CD8-positive, alpha-beta memory T cell (primary cell): Measurements from ENCODE around the gene SLC23A2. TPM values are rescaled to one million over a fixed set of nuclear protein-coding genes. Genes with fewer than 3 reads are reported as not detected.
A peak's percentile ranks its signal among the peaks of the same experiment; 100 is the strongest.

Source experiments
- CTCF ChIA-PET: fragments of 350-600 bp; sonication (Branson Sonifier 250); formaldehyde crosslinking; loops from one replicate; lab custom pipeline; 2021; ENCODE audit warnings: antibody characterized with exemption; lab: Charles Lee
- POLR2A ChIA-PET: fragments of 350-600 bp; sonication (Branson Sonifier 250); formaldehyde crosslinking; loops from one replicate; lab custom pipeline; 2021; ENCODE audit warnings: antibody characterized with exemption; lab: Charles Lee
- DNase-seq, 5 donors: peaks; one replicate each; pipeline versions ENCODE4 v3.0.0 to v3.0.0-alpha.2; 2020 to 2022; ENCODE audit warnings: mixed read lengths in 1 of 5
- H3K27ac ChIP-seq: one replicate; pipeline ENCODE4 v1.7.0; 2013; ENCODE audit warnings: low read depth, mild to moderate bottlenecking, low read length, moderate library complexity
- H3K27me3 ChIP-seq: 2 replicates; pipeline ENCODE4 v1.7.0; 2013; ENCODE audit warnings: low read length, mild to moderate bottlenecking; ENCODE audit not compliant: insufficient read depth, poor library complexity, severe bottlenecking
- H3K36me3 ChIP-seq: 2 replicates; pipeline ENCODE4 v1.7.0; 2013; ENCODE audit warnings: mild to moderate bottlenecking, low read length, moderate library complexity; ENCODE audit not compliant: insufficient read depth
- H3K4me1 ChIP-seq: 2 replicates; pipeline ENCODE4 v1.7.0; 2013; ENCODE audit warnings: mild to moderate bottlenecking, low read length, moderate library complexity; ENCODE audit not compliant: insufficient read depth
- H3K4me3 ChIP-seq: 2 replicates; pipeline ENCODE4 v1.7.0; 2013; ENCODE audit warnings: mild to moderate bottlenecking, low read length
- H3K9me3 ChIP-seq: 2 replicates; pipeline ENCODE4 v1.7.0; 2013; ENCODE audit warnings: mild to moderate bottlenecking, low read length
- H3K27ac Mint-ChIP-seq, 8 donors: one replicate each; pipeline ENCODE4 v1.8.0; 2020 to 2021; ENCODE audit warnings: mixed read lengths in 8 of 8, mild to moderate bottlenecking in 6 of 8, inconsistent platforms in 3 of 8, moderate library complexity in 3 of 8
- H3K27me3 Mint-ChIP-seq, 2 donors: one replicate each; pipeline ENCODE4 v1.8.0; 2020 to 2021; ENCODE audit warnings: mixed read lengths in 2 of 2, mild to moderate bottlenecking in 1 of 2, moderate library complexity in 1 of 2
- H3K36me3 Mint-ChIP-seq, 3 donors: one replicate each; pipeline ENCODE4 v1.8.0; 2020 to 2021; ENCODE audit warnings: mixed read lengths in 3 of 3, inconsistent platforms in 1 of 3, mild to moderate bottlenecking in 1 of 3
- H3K4me1 Mint-ChIP-seq, 3 donors: one replicate each; pipeline ENCODE4 v1.8.0; 2020 to 2021; ENCODE audit warnings: mixed read lengths in 3 of 3, inconsistent platforms in 1 of 3, mild to moderate bottlenecking in 1 of 3
- H3K4me3 Mint-ChIP-seq, 7 donors: one replicate each; pipeline ENCODE4 v1.8.0; 2020 to 2021; ENCODE audit warnings: mixed read lengths in 7 of 7, mild to moderate bottlenecking in 6 of 7, moderate library complexity in 4 of 7, inconsistent platforms in 2 of 7
- H3K9me3 Mint-ChIP-seq, 5 donors: one replicate each; pipeline ENCODE4 v1.8.0; 2020 to 2022; ENCODE audit warnings: mixed read lengths in 5 of 5, mild to moderate bottlenecking in 3 of 5, moderate library complexity in 2 of 5, inconsistent platforms in 1 of 5
- polyA plus RNA-seq: library from polyadenylated mRNA; unstranded; fragments of 300-500 nt; fragmentation: Illumina TruSeq; gene quantifications from one replicate; pipeline ENCODE4 v1.2.3, GENCODE V29; 2021
- total RNA-seq, 2 experiments: library from RNA; stranded (reverse); gene quantifications; one replicate each; pipeline ENCODE4 v1.2.3, GENCODE V29; 2021

The SLC23A2 gene
- total and polyA plus RNA-seq, 3 experiments from 2014 or later: 6.7 to 24.3 (median 20.6) TPM

- H3K27ac Mint-ChIP-seq: peak overlapping the region; percentile 99 to 100 (median 100)
- peaks cover 86% of the 10 kb centered on the region for H3K4me1 ChIP-seq
- H3K27me3 ChIP-seq: no peaks in the 10 kb centered on the region
- H3K27ac ChIP-seq: peak overlapping the region; percentile 98
- H3K27me3 Mint-ChIP-seq: peaks cover 0 to 2% of the 10 kb centered on the region in 2 donors
- peaks cover 81 to 93% (median 92%) of the 10 kb centered on the region in 3 donors for H3K4me1 Mint-ChIP-seq
- H3K9me3 ChIP-seq: no peaks in the 10 kb centered on the region
- no peaks in the 10 kb centered on the region for H3K9me3 Mint-ChIP-seq
- peak overlapping the region; percentile 81 to 97 (median 90) for H3K4me3 Mint-ChIP-seq
- ChIA-PET POLR2A (interaction anchor here (0.6 kb wide), 1 partner anchor 32 kb away, joined by 4 read pairs; no protein-coding TSS in a partner anchor), CTCF (interaction anchor here (1.1 to 1.7 kb wide), 3 partner anchors 13 to 289 kb away, joined by 3 to 5 read pairs (median 4); no protein-coding TSS in a partner anchor)
- H3K4me3 ChIP-seq: peak overlapping the region; percentile 31
- no peak for DNase-seq
- peaks cover 0 to 24% (median 9%) of the 10 kb centered on the region in 3 donors for H3K36me3 Mint-ChIP-seq
- no peaks in the 10 kb centered on the region for H3K36me3 ChIP-seq
Observed at GRCh38 chr20:4811257-4811656, 190.1 kb downstream of the SLC23A2 start.

- Histone ChIP-seq H3K9me3 (no peaks in the 10 kb centered on the region), H3K27ac (no peak overlapping the region), H3K27me3 (no peaks in the 10 kb centered on the region), H3K4me1 (peaks cover 79% of the 10 kb centered on the region), H3K4me3 (no peak overlapping the region), H3K36me3 (no peaks in the 10 kb centered on the region)
- Mint-ChIP-seq H3K9me3 (no peaks in the 10 kb centered on the region), H3K4me1 (peaks cover 83 to 95% (median 92%) of the 10 kb centered on the region in 3 donors), H3K4me3 (peak overlapping the region; percentile 15 to 97 (median 85)), H3K36me3 (peaks cover 0 to 29% (median 12%) of the 10 kb centered on the region in 3 donors), H3K27ac (peak overlapping the region; percentile 86 to 100 (median 99)), H3K27me3 (peaks cover 0 to 2% of the 10 kb centered on the region in 2 donors)
- DNase-seq: no peak
- ChIA-PET CTCF (interaction anchor here (1.1 kb wide), 1 partner anchor 30 kb away, joined by 3 read pairs; no protein-coding TSS in a partner anchor), POLR2A (interaction anchor here (0.6 kb wide), 1 partner anchor 31 kb away, joined by 3 read pairs; no protein-coding TSS in a partner anchor)
Observed at GRCh38 chr20:4810426-4811019, 190.8 kb downstream of the SLC23A2 start.

- Histone ChIP-seq H3K9me3 (no peaks in the 10 kb centered on the region), H3K27me3 (no peaks in the 10 kb centered on the region), H3K4me3 (no peak overlapping the region), H3K27ac (no peak overlapping the region), H3K36me3 (no peaks in the 10 kb centered on the region), H3K4me1 (peaks cover 70% of the 10 kb centered on the region)
- H3K27ac Mint-ChIP-seq: peak overlapping the region in 7 of 8 donors; percentile 79 to 100 (median 99)
- peaks cover 0 to 2% of the 10 kb centered on the region in 2 donors for H3K27me3 Mint-ChIP-seq
- H3K36me3 Mint-ChIP-seq: peaks cover 0 to 34% (median 17%) of the 10 kb centered on the region in 3 donors
- H3K9me3 Mint-ChIP-seq: no peaks in the 10 kb centered on the region
- peak overlapping the region in 2 of 7 donors; percentile 18 to 29 for H3K4me3 Mint-ChIP-seq
- DNase-seq: peak in 1 of 5 donors; percentile 10
- CTCF ChIA-PET: interaction anchor here (1.1 kb wide), 1 partner anchor 13 kb away, joined by 3 read pairs; no protein-coding TSS in a partner anchor
- H3K4me1 Mint-ChIP-seq: peaks cover 81 to 95% (median 91%) of the 10 kb centered on the region in 3 donors
- POLR2A ChIA-PET: no interaction called here
Observed at GRCh38 chr20:4809707-4810106, 191.6 kb downstream of the SLC23A2 start.

- Histone ChIP-seq H3K4me3 (no peak overlapping the region), H3K27ac (no peak overlapping the region), H3K9me3 (no peaks in the 10 kb centered on the region), H3K4me1 (peaks cover 62% of the 10 kb centered on the region), H3K36me3 (no peaks in the 10 kb centered on the region), H3K27me3 (no peaks in the 10 kb centered on the region)
- ChIA-PET CTCF (interaction anchor here (0.7 to 1.1 kb wide), 2 partner anchors 13 to 147 kb away, joined by 3 read pairs; no protein-coding TSS in a partner anchor), POLR2A (no interaction called here)
- Mint-ChIP-seq H3K27ac (peak overlapping the region; percentile 81 to 99 (median 92)), H3K4me3 (peak overlapping the region in 5 of 7 donors; percentile 32 to 63 (median 41)), H3K4me1 (peaks cover 75 to 90% (median 86%) of the 10 kb centered on the region in 3 donors), H3K9me3 (no peaks in the 10 kb centered on the region), H3K36me3 (peaks cover 0 to 35% (median 17%) of the 10 kb centered on the region in 3 donors), H3K27me3 (peaks cover 0 to 2% of the 10 kb centered on the region in 2 donors)
- DNase-seq: no peak
Observed at GRCh38 chr20:4808872-4809271, 192.4 kb downstream of the SLC23A2 start.

GRCh38 chr20:4805663-4806449 is 195.5 kb downstream of the SLC23A2 start:
- Histone ChIP-seq H3K36me3 (peaks cover 4% of the 10 kb centered on the region), H3K4me3 (no peak overlapping the region), H3K4me1 (peaks cover 32% of the 10 kb centered on the region), H3K27ac (no peak overlapping the region), H3K9me3 (no peaks in the 10 kb centered on the region), H3K27me3 (no peaks in the 10 kb centered on the region)
- ChIA-PET CTCF (no interaction called here), POLR2A (no interaction called here)
- Mint-ChIP-seq H3K4me1 (peaks cover 45 to 66% (median 59%) of the 10 kb centered on the region in 3 donors), H3K9me3 (no peaks in the 10 kb centered on the region), H3K27ac (peak overlapping the region; percentile 47 to 94 (median 67)), H3K4me3 (no peak overlapping the region), H3K27me3 (peaks cover 0 to 1% of the 10 kb centered on the region in 2 donors), H3K36me3 (peaks cover 0 to 53% (median 24%) of the 10 kb centered on the region in 3 donors)
- no peak for DNase-seq

- no peaks in the 10 kb centered on the region for H3K27me3 ChIP-seq
- no peak overlapping the region for H3K4me3 ChIP-seq
- Mint-ChIP-seq H3K4me1 (peaks cover 22 to 40% (median 34%) of the 10 kb centered on the region in 3 donors), H3K9me3 (peaks cover 0 to 3% (median 0%) of the 10 kb centered on the region in 5 donors), H3K27me3 (peaks cover 0 to 1% of the 10 kb centered on the region in 2 donors), H3K36me3 (peaks cover 6 to 68% (median 36%) of the 10 kb centered on the region in 3 donors), H3K4me3 (no peak overlapping the region), H3K27ac (peak overlapping the region in 4 of 8 donors; percentile 2 to 89 (median 34))
- no peaks in the 10 kb centered on the region for H3K9me3 ChIP-seq
- no peak overlapping the region for H3K27ac ChIP-seq
- DNase-seq: no peak
- peaks cover 29% of the 10 kb centered on the region for H3K36me3 ChIP-seq
- ChIA-PET POLR2A (no interaction called here), CTCF (interaction anchor here (0.5 kb wide), 1 partner anchor 150 kb away, joined by 3 read pairs; no protein-coding TSS in a partner anchor)
- no peaks in the 10 kb centered on the region for H3K4me1 ChIP-seq
Observed at GRCh38 chr20:4802527-4802926, 198.8 kb downstream of the SLC23A2 start.
